Measurements from ENCODE around the gene CHURC1. TPM values are rescaled to one million over a fixed set of nuclear protein-coding genes. Genes with fewer than 3 reads are reported as not detected.

CHURC1 gene
- polyA plus RNA-seq (ENCODE audit: insufficient read length in 12 of 12), result 10 to 100 TPM in 11 of 12 donors, not detected in 1; 29.4 to 53.6 (median 46.2) TPM
- long read RNA-seq, donor 1, transcript CHURC1-203 (4 exons, 2,629 nt), result major isoform, 68 of 84 reads
- long read RNA-seq, donor 1, transcript CHURC1-208 (4 exons, 3,615 nt), result minor isoform, 9 of 84 reads
- long read RNA-seq, donor 1, partial matches to known transcripts, result 0 of 84 reads
- long read RNA-seq, donor 1, other reads (novel, unspliced or antisense), result 0 of 84 reads
- long read RNA-seq, donor 2, transcript CHURC1-203 (4 exons, 2,629 nt), result major isoform, 39 of 55 reads
- long read RNA-seq, donor 2, partial matches to known transcripts, result 9 of 55 reads
- long read RNA-seq, donor 2, other reads (novel, unspliced or antisense), result 0 of 55 reads
- long read RNA-seq, donor 3, transcript CHURC1-203 (4 exons, 2,629 nt), result major isoform, 15 of 20 reads
- long read RNA-seq, donor 3, partial matches to known transcripts, result 0 of 20 reads
- long read RNA-seq, donor 3, other reads (novel, unspliced or antisense), result 0 of 20 reads
- long read RNA-seq, donor 4, transcript CHURC1-203 (4 exons, 2,629 nt), result major isoform, 18 of 22 reads
- long read RNA-seq, donor 4, partial matches to known transcripts, result 0 of 22 reads
- long read RNA-seq, donor 4, other reads (novel, unspliced or antisense), result 0 of 22 reads
- long read RNA-seq, donor 5, transcript CHURC1-203 (4 exons, 2,629 nt), result major isoform, 44 of 67 reads
- long read RNA-seq, donor 5, transcript CHURC1-202 (3 exons, 439 nt), result minor isoform, 7 of 67 reads
- long read RNA-seq, donor 5, transcript CHURC1-208 (4 exons, 3,615 nt), result minor isoform, 5 of 67 reads
- long read RNA-seq, donor 5, partial matches to known transcripts, result 7 of 67 reads
- long read RNA-seq, donor 5, other reads (novel, unspliced or antisense), result 0 of 67 reads
- long read RNA-seq, donor 6, transcript CHURC1-203 (4 exons, 2,629 nt), result major isoform, 22 of 36 reads
- long read RNA-seq, donor 6, partial matches to known transcripts, result 5 of 36 reads
- long read RNA-seq, donor 6, other reads (novel, unspliced or antisense), result 0 of 36 reads
- long read RNA-seq, donor 7, transcript CHURC1-203 (4 exons, 2,629 nt), result major isoform, 27 of 36 reads
- long read RNA-seq, donor 7, partial matches to known transcripts, result 5 of 36 reads
- long read RNA-seq, donor 7, other reads (novel, unspliced or antisense), result 0 of 36 reads
- long read RNA-seq, donor 8, transcript CHURC1-203 (4 exons, 2,629 nt), result major isoform, 53 of 63 reads
- long read RNA-seq, donor 8, transcript CHURC1-208 (4 exons, 3,615 nt), result minor isoform, 6 of 63 reads
- long read RNA-seq, donor 8, partial matches to known transcripts, result 0 of 63 reads
- long read RNA-seq, donor 8, other reads (novel, unspliced or antisense), result 0 of 63 reads
- long read RNA-seq, donor 9, transcript CHURC1-203 (4 exons, 2,629 nt), result major isoform, 26 of 42 reads
- long read RNA-seq, donor 9, transcript CHURC1-208 (4 exons, 3,615 nt), result minor isoform, 8 of 42 reads
- long read RNA-seq, donor 9, partial matches to known transcripts, result 5 of 42 reads
- long read RNA-seq, donor 9, other reads (novel, unspliced or antisense), result 0 of 42 reads
- long read RNA-seq, donor 10, transcript CHURC1-203 (4 exons, 2,629 nt), result major isoform, 30 of 38 reads
- long read RNA-seq, donor 10, transcript CHURC1-208 (4 exons, 3,615 nt), result minor isoform, 5 of 38 reads
- long read RNA-seq, donor 10, partial matches to known transcripts, result 0 of 38 reads
- long read RNA-seq, donor 10, other reads (novel, unspliced or antisense), result 0 of 38 reads
- long read RNA-seq, donor 11, transcript CHURC1-208 (4 exons, 3,615 nt), result minor isoform, 9 of 61 reads
- long read RNA-seq, donor 11, transcript CHURC1-202 (3 exons, 439 nt), result minor isoform, 7 of 61 reads
- long read RNA-seq, donor 11, transcript CHURC1-203 (4 exons, 2,629 nt), result major isoform, 43 of 61 reads
- long read RNA-seq, donor 11, partial matches to known transcripts, result 0 of 61 reads
- long read RNA-seq, donor 11, other reads (novel, unspliced or antisense), result 0 of 61 reads

- DNase-seq, result peak; percentile 97
Observed at GRCh38 chr14:64914237-64915028, at the start of gene CHURC1. CHURC1 (plus strand) TSS chr14:64914455; CDS start chr14:64914496, 41 bp downstream.

GRCh38 chr14:64865109-64865508, 49.1 kb upstream of the CHURC1 start:
- no peak for DNase-seq

- DNase-seq, result no peak
Observed at GRCh38 chr14:64865992-64866391, 48.3 kb upstream of the CHURC1 start.

GRCh38 chr14:64867182-64867581, 47.1 kb upstream of the CHURC1 start:
- DNase-seq, result no peak

GRCh38 chr14:64868379-64868778, 45.9 kb upstream of the CHURC1 start:
- no peak for DNase-seq

- no peak for DNase-seq
Observed at GRCh38 chr14:64868841-64869240, 45.4 kb upstream of the CHURC1 start.

GRCh38 chr14:64870160-64870559, 44.1 kb upstream of the CHURC1 start:
- no peak for DNase-seq

GRCh38 chr14:64871344-64871743, 42.9 kb upstream of the CHURC1 start:
- DNase-seq, result no peak

GRCh38 chr14:64873506-64874219, 40.6 kb upstream of the CHURC1 start:
- no peak for DNase-seq

- DNase-seq, result no peak
Observed at GRCh38 chr14:64875350-64875749, 38.9 kb upstream of the CHURC1 start.

- DNase-seq, result no peak
Observed at GRCh38 chr14:64877846-64878245, 36.4 kb upstream of the CHURC1 start.

- DNase-seq, result peak; percentile 2
Observed at GRCh38 chr14:64878837-64879634, 35.2 kb upstream of the CHURC1 start.

GRCh38 chr14:64879635-64880220, 34.5 kb upstream of the CHURC1 start, which contains the start of gene SPTB:
SPTB (minus strand) TSS chr14:64879907; CDS start chr14:64823094, 56,813 bp downstream.
- peak; percentile 12 for DNase-seq

- peak; percentile 27 for DNase-seq
Observed at GRCh38 chr14:64880221-64881121, 33.8 kb upstream of the CHURC1 start.

- no peak for DNase-seq
Observed at GRCh38 chr14:64885559-64885958, 28.7 kb upstream of the CHURC1 start.

- no peak for DNase-seq
Observed at GRCh38 chr14:64889352-64889751, 24.9 kb upstream of the CHURC1 start.
